SK-N-SH treated with all-trans-retinoic acid at 6 μM for 48 hours (cell line): ENCODE measurements around the gene FAM167B.

Source experiments
- ATAC-seq: fragments of 200-7000 bp; cut with Tn5 transposase; 3 replicates; pipeline ENCODE4 v1.9.1; 2020; ENCODE audit warnings: mild to moderate bottlenecking, moderate library complexity
- ARNTL ChIP-seq: fragments of 450-650 bp; formaldehyde crosslinking; IDR thresholded peaks from 2 replicates; pipeline ENCODE4 v1.5.0; 2020; ENCODE audit warnings: low read depth, mild to moderate bottlenecking, moderate library complexity, borderline replicate concordance
- BACH2 ChIP-seq: fragments of 250-450 bp; sonication (Bioruptor Pico); IDR thresholded peaks from 2 replicates; pipeline ENCODE4 v1.9.0; 2021; ENCODE audit warnings: mild to moderate bottlenecking, borderline replicate concordance
- CREB5 ChIP-seq: fragments of 250-450 bp; sonication (Bioruptor Pico); IDR thresholded peaks from 2 replicates; pipeline ENCODE4 v1.5.1; 2020; ENCODE audit warnings: low read depth, mild to moderate bottlenecking, moderate library complexity
- CSDC2 ChIP-seq: fragments of 250-450 bp; sonication (Bioruptor Pico); IDR thresholded peaks from 2 replicates; pipeline ENCODE4 v1.5.0; 2020; ENCODE audit warnings: mild to moderate bottlenecking, moderate library complexity
- CSRNP3 ChIP-seq: fragments of 250-450 bp; sonication (Bioruptor Pico); IDR thresholded peaks from 2 replicates; pipeline ENCODE4 v1.5.1; 2021; ENCODE audit warnings: mild to moderate bottlenecking, moderate library complexity
- ESRRG ChIP-seq: fragments of 250-450 bp; sonication (Bioruptor Pico); IDR thresholded peaks from 2 replicates; pipeline ENCODE4 v1.6.1; 2021; ENCODE audit warnings: mild to moderate bottlenecking
- GLIS3 ChIP-seq: fragments of 250-450 bp; sonication (Bioruptor Pico); IDR thresholded peaks from 2 replicates; pipeline ENCODE4 v1.5.0; 2020; ENCODE audit warnings: mild to moderate bottlenecking, moderate library complexity
- ISL1 ChIP-seq: fragments of 250-450 bp; sonication (Bioruptor Pico); IDR thresholded peaks from 2 replicates; pipeline ENCODE4 v2.1.2; 2022; ENCODE audit warnings: mild to moderate bottlenecking, moderate library complexity
- OSR1 ChIP-seq: fragments of 250-450 bp; sonication (Bioruptor Pico); IDR thresholded peaks from 2 replicates; pipeline ENCODE4 v1.8.0; 2022; ENCODE audit warnings: moderate library complexity, mild to moderate bottlenecking, inconsistent platforms
- PATZ1 ChIP-seq: fragments of 250-450 bp; sonication (Bioruptor Pico); IDR thresholded peaks from 2 replicates; pipeline ENCODE4 v1.8.0; 2020; ENCODE audit warnings: mild to moderate bottlenecking, moderate library complexity, borderline replicate concordance
- PPARA ChIP-seq: fragments of 250-450 bp; sonication (Bioruptor Pico); IDR thresholded peaks from 2 replicates; pipeline ENCODE4 v1.5.0; 2020; ENCODE audit warnings: mild to moderate bottlenecking, borderline replicate concordance
- SNAI2 ChIP-seq: fragments of 250-450 bp; sonication (Bioruptor Pico); IDR thresholded peaks from 2 replicates; pipeline ENCODE4 v1.5.0; 2020; ENCODE audit warnings: mild to moderate bottlenecking, moderate library complexity
- TCF4 ChIP-seq: fragments of 250-450 bp; sonication (Bioruptor Pico); IDR thresholded peaks from 2 replicates; pipeline ENCODE4 v1.8.0; 2021; ENCODE audit warnings: mild to moderate bottlenecking, moderate library complexity, borderline replicate concordance
- TOX ChIP-seq: fragments of 250-450 bp; sonication (Bioruptor Pico); IDR thresholded peaks from 2 replicates; pipeline ENCODE4 v1.8.0; 2021; ENCODE audit warnings: mild to moderate bottlenecking, moderate library complexity, borderline replicate concordance
- ZC3H10 ChIP-seq: fragments of 250-450 bp; sonication (Bioruptor Pico); IDR thresholded peaks from 2 replicates; pipeline ENCODE4 v1.5.1; 2021; ENCODE audit warnings: mild to moderate bottlenecking, moderate library complexity
- ZFP3 ChIP-seq: fragments of 250-450 bp; sonication (Bioruptor Pico); IDR thresholded peaks from 2 replicates; pipeline ENCODE4 v1.5.0; 2020; ENCODE audit warnings: mild to moderate bottlenecking, moderate library complexity
- ZFP30 ChIP-seq: fragments of 450-650 bp; formaldehyde crosslinking; IDR thresholded peaks from 2 replicates; pipeline ENCODE4 v1.5.0; 2022; ENCODE audit warnings: mild to moderate bottlenecking, moderate library complexity
- ZNF565 ChIP-seq: fragments of 450-650 bp; formaldehyde crosslinking; conservative IDR thresholded peaks from 2 replicates; pipeline ENCODE4 v1.5.0; 2020; ENCODE audit warnings: low read depth, mild to moderate bottlenecking, moderate library complexity
- ZNF70 ChIP-seq: fragments of 450-650 bp; formaldehyde crosslinking; IDR thresholded peaks from 2 replicates; pipeline ENCODE4 v1.5.0; 2020; ENCODE audit warnings: mild to moderate bottlenecking, moderate library complexity
- ZNF8 ChIP-seq: fragments of 450-650 bp; formaldehyde crosslinking; IDR thresholded peaks from 2 replicates; pipeline ENCODE4 v1.5.0; 2020; ENCODE audit warnings: mild to moderate bottlenecking, moderate library complexity
- TF ChIP-seq, protein P1 (sequence below): fragments of 250-450 bp; sonication (Bioruptor Pico); IDR thresholded peaks from 2 replicates; pipeline ENCODE4 v1.8.0; 2021; ENCODE audit warnings: low read depth, mild to moderate bottlenecking, moderate library complexity, borderline replicate concordance

Gene FAM167B

GRCh38 chr1:32241001-32241763 lies 5.8 kb upstream of the FAM167B start:
- peak; percentile 67 for ATAC-seq
- TF ChIP-seq CSRNP3 (CRISPR knock-in tag) (no peak), ARNTL (no peak), CSDC2 (CRISPR knock-in tag) (no peak), SNAI2 (no peak), TOX (CRISPR knock-in tag) (no peak), CREB5 (CRISPR knock-in tag) (no peak), ZC3H10 (CRISPR knock-in tag) (no peak), ZFP3 (no peak), BACH2 (CRISPR knock-in tag) (no peak), ZFP30 (CRISPR knock-in tag) (no peak), OSR1 (CRISPR knock-in tag) (no peak)

DNA sequence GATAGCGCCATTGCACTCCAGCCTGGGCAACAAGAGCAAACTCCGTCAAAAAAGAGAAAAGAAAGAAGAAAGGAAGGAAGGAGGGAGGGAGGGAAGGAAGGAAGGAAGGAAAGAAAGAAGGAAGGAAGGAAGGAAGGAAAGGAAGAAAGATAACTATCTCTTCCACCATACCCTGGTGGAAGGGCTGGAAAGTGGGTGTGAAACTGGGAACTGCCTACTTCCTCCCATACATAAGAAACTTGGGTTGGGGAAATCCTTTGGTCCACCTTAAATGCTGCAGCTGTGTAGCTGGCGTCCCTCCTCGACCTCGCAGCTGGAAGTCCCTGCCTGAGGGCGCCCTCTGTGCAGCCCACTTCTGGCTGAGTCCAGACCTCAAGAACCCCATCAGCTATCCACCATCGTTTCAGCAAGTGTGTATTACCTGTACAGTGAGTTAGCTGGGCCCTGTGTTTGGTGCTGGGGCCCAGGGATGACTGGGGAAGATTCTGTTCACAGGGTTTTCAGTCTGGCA lies 4.6 kb upstream of the FAM167B start:
- TF ChIP-seq TCF4 (CRISPR knock-in tag) (no peak), ZC3H10 (CRISPR knock-in tag) (no peak), ARNTL (no peak), ZNF8 (no peak), ISL1 (CRISPR knock-in tag) (no peak), ZNF565 (CRISPR knock-in tag) (no peak), GLIS3 (CRISPR knock-in tag) (no peak), ZNF70 (CRISPR knock-in tag) (no peak), ZFP3 (no peak), PPARA (no peak), BACH2 (CRISPR knock-in tag) (no peak), CSRNP3 (CRISPR knock-in tag) (no peak), CSDC2 (CRISPR knock-in tag) (no peak)
- TF ChIP-seq, protein P1, sequence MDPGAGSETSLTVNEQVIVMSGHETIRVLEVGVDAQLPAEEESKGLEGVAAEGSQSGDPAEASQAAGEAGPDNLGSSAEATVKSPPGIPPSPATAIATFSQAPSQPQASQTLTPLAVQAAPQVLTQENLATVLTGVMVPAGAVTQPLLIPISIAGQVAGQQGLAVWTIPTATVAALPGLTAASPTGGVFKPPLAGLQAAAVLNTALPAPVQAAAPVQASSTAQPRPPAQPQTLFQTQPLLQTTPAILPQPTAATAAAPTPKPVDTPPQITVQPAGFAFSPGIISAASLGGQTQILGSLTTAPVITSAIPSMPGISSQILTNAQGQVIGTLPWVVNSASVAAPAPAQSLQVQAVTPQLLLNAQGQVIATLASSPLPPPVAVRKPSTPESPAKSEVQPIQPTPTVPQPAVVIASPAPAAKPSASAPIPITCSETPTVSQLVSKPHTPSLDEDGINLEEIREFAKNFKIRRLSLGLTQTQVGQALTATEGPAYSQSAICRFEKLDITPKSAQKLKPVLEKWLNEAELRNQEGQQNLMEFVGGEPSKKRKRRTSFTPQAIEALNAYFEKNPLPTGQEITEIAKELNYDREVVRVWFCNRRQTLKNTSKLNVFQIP = no peak
- no peak for ATAC-seq

GRCh38 chr1:32247452-32247851 lies 430 bp downstream of the FAM167B start:
- ATAC-seq = no peak
- TF ChIP-seq PPARA (no peak), GLIS3 (CRISPR knock-in tag) (no peak), PATZ1 (CRISPR knock-in tag) (no peak), SNAI2 (no peak), ZNF8 (no peak), ZNF565 (CRISPR knock-in tag) (no peak), ZC3H10 (CRISPR knock-in tag) (no peak), ESRRG (CRISPR knock-in tag) (no peak), CSRNP3 (CRISPR knock-in tag) (no peak), TCF4 (CRISPR knock-in tag) (no peak), TOX (CRISPR knock-in tag) (no peak), ZFP3 (no peak), ISL1 (CRISPR knock-in tag) (no peak), CSDC2 (CRISPR knock-in tag) (no peak)
- TF ChIP-seq, protein P1 = no peak
- TF ChIP-seq, all 23 proteins: peak for 0
